Natural killer cell (primary cell): ENCODE data around the gene ANKRD31. TPM values are rescaled to one million over a fixed set of nuclear protein-coding genes. Genes with fewer than 3 reads are reported as not detected.
A peak's percentile ranks its signal among the peaks of the same experiment; 100 is the strongest.

Experiments used
- ATAC-seq, 3 donors: fragments of 150-1000 bp in 2 of 3; fragments of 200-7000 bp in 1 of 3; cut with Tn5 transposase; 1 replicate in 1 of 3; 2 replicates in 2 of 3; pipeline ENCODE4 v1.10.0; 2021; ENCODE audit warnings: mild to moderate bottlenecking in 2 of 3, moderate library complexity in 2 of 3
- DNase-seq, 2 donors: peaks; one replicate each; pipeline versions ENCODE4 v3.0.0 to v3.0.0-alpha.2; 2013 to 2021; ENCODE audit warnings: mixed read lengths in 1 of 2
- H3K27ac ChIP-seq: one replicate; pipeline ENCODE4 v1.5.1; 2013; ENCODE audit warnings: mild to moderate bottlenecking, low read length
- H3K27me3 ChIP-seq: one replicate; pipeline ENCODE4 v1.6.1; 2013; ENCODE audit warnings: low read length; ENCODE audit not compliant: control insufficient read depth, insufficient read depth
- H3K36me3 ChIP-seq: one replicate; pipeline ENCODE4 v1.6.1; 2013; ENCODE audit warnings: low read length; ENCODE audit not compliant: control insufficient read depth, insufficient read depth
- H3K4me1 ChIP-seq: one replicate; pipeline ENCODE4 v1.6.1; 2013; ENCODE audit warnings: low read length; ENCODE audit not compliant: control insufficient read depth, insufficient read depth
- H3K4me3 ChIP-seq: one replicate; pipeline ENCODE4 v1.5.1; 2013; ENCODE audit warnings: low read length
- H3K9me3 ChIP-seq: one replicate; pipeline ENCODE4 v1.6.1; 2013; ENCODE audit warnings: low read length; ENCODE audit not compliant: control insufficient read depth, insufficient read depth
- H3K27ac Mint-ChIP-seq, 2 donors: one replicate each; pipeline ENCODE4 v1.8.0; 2022; ENCODE audit warnings: mild to moderate bottlenecking in 2 of 2, mixed read lengths in 2 of 2, moderate library complexity in 1 of 2
- H3K27me3 Mint-ChIP-seq, 2 donors: one replicate each; pipeline ENCODE4 v1.8.0; 2022; ENCODE audit warnings: low read depth in 2 of 2, mixed read lengths in 2 of 2
- H3K36me3 Mint-ChIP-seq: one replicate; pipeline ENCODE4 v1.8.0; 2022; ENCODE audit warnings: mixed read lengths
- H3K4me1 Mint-ChIP-seq, 2 donors: one replicate each; pipeline ENCODE4 v1.8.0; 2022; ENCODE audit warnings: mixed read lengths in 2 of 2
- H3K4me3 Mint-ChIP-seq: one replicate; pipeline ENCODE4 v1.8.0; 2022; ENCODE audit warnings: mild to moderate bottlenecking, moderate library complexity, mixed read lengths
- H3K9me3 Mint-ChIP-seq, 2 donors: one replicate each; pipeline ENCODE4 v1.8.0; 2022; ENCODE audit warnings: mixed read lengths in 2 of 2
- CTCF ChIP-seq: fragments of 200-600 bp; IDR thresholded peaks from one replicate; pipeline ENCODE4 v1.8.0; 2022; ENCODE audit warnings: antibody characterized with exemption
- WGBS: methylation state at CpG from one replicate; pipeline ENCODE4 v1.1.7; 2013; ENCODE audit warnings: missing lambda C conversion rate; ENCODE audit not compliant: insufficient coverage; 5-methylcytosine and 5-hydroxymethylcytosine counted together
- intact Hi-C: fragments of 100-400 bp; cut with micrococcal nuclease; formaldehyde crosslinking; loops from one replicate; pipeline ENCODE4 v1.14.2; 2022
- total RNA-seq, 4 donors: library from RNA; stranded (reverse); fragments of 120-200 nt in 1 of 4; gene quantifications; one replicate each; pipeline versions ENCODE4 v1.2.3 to v1.2.4, GENCODE V29; 2013 to 2022

The ANKRD31 gene
- total RNA-seq, 3 donors from 2014 or later (not counting 1 experiment from before 2014, with no cell fraction given) = 0.09 to 0.15 (median 0.12) TPM

- Histone ChIP-seq H3K36me3 (no peaks in the 10 kb centered on the region), H3K27ac (no peak overlapping the region), H3K4me3 (no peak overlapping the region), H3K27me3 (no peaks in the 10 kb centered on the region), H3K4me1 (peaks cover 12% of the 10 kb centered on the region), H3K9me3 (no peaks in the 10 kb centered on the region)
- TF ChIP-seq CTCF = no peak
- intact Hi-C loops = loop anchor here (10.0 kb wide), 1 partner anchor 220 kb away; no protein-coding TSS in a partner anchor
- Mint-ChIP-seq H3K27ac (no peak overlapping the region), H3K9me3 (no peaks in the 10 kb centered on the region), H3K36me3 (no peaks in the 10 kb centered on the region), H3K4me1 (peaks cover 21 to 22% of the 10 kb centered on the region in 2 donors), H3K27me3 (peaks cover 16 to 26% of the 10 kb centered on the region in 2 donors), H3K4me3 (no peak overlapping the region)
- ATAC-seq (no peak), DNase-seq (no peak)
- WGBS = 33% methylated on average over 1 of the region's 2 CpGs
Measured at GRCh38 chr5:75045071-75045470, 191.6 kb downstream of the ANKRD31 start.

- Histone ChIP-seq H3K36me3 (no peaks in the 10 kb centered on the region), H3K27me3 (no peaks in the 10 kb centered on the region), H3K4me1 (peaks cover 7% of the 10 kb centered on the region), H3K27ac (no peak overlapping the region), H3K9me3 (no peaks in the 10 kb centered on the region), H3K4me3 (no peak overlapping the region)
- Mint-ChIP-seq H3K4me1 (peaks cover 15 to 16% of the 10 kb centered on the region in 2 donors), H3K27ac (no peak overlapping the region), H3K27me3 (peaks cover 12 to 19% of the 10 kb centered on the region in 2 donors), H3K36me3 (no peaks in the 10 kb centered on the region), H3K4me3 (no peak overlapping the region), H3K9me3 (no peaks in the 10 kb centered on the region)
- no peak for TF ChIP-seq CTCF
- intact Hi-C loops = loop anchor here (10.0 kb wide), 1 partner anchor 220 kb away; no protein-coding TSS in a partner anchor
- 54% methylated on average over 7 of the region's 7 CpGs for WGBS
- DNase-seq = peak in 1 of 2 donors; percentile 45
- ATAC-seq = no peak
Measured at GRCh38 chr5:75044406-75044805, 192.3 kb downstream of the ANKRD31 start.

- no peak for ATAC-seq
- Mint-ChIP-seq H3K9me3 (no peaks in the 10 kb centered on the region), H3K27me3 (peaks cover 12 to 16% of the 10 kb centered on the region in 2 donors), H3K4me1 (peaks cover 9 to 11% of the 10 kb centered on the region in 2 donors), H3K36me3 (no peaks in the 10 kb centered on the region), H3K4me3 (no peak overlapping the region), H3K27ac (no peak overlapping the region)
- DNase-seq = no peak
- Histone ChIP-seq H3K4me1 (peaks cover 5% of the 10 kb centered on the region), H3K4me3 (no peak overlapping the region), H3K27me3 (no peaks in the 10 kb centered on the region), H3K36me3 (no peaks in the 10 kb centered on the region), H3K9me3 (no peaks in the 10 kb centered on the region), H3K27ac (no peak overlapping the region)
- TF ChIP-seq CTCF = no peak
- WGBS = 78% methylated on average over 5 of the region's 7 CpGs
- intact Hi-C loops = loop anchor here (10.0 kb wide), 1 partner anchor 221 kb away; no protein-coding TSS in a partner anchor
Measured at GRCh38 chr5:75043633-75044264, 192.9 kb downstream of the ANKRD31 start.
